ENCODE data around the gene C15orf62.

Gene C15orf62

DNA sequence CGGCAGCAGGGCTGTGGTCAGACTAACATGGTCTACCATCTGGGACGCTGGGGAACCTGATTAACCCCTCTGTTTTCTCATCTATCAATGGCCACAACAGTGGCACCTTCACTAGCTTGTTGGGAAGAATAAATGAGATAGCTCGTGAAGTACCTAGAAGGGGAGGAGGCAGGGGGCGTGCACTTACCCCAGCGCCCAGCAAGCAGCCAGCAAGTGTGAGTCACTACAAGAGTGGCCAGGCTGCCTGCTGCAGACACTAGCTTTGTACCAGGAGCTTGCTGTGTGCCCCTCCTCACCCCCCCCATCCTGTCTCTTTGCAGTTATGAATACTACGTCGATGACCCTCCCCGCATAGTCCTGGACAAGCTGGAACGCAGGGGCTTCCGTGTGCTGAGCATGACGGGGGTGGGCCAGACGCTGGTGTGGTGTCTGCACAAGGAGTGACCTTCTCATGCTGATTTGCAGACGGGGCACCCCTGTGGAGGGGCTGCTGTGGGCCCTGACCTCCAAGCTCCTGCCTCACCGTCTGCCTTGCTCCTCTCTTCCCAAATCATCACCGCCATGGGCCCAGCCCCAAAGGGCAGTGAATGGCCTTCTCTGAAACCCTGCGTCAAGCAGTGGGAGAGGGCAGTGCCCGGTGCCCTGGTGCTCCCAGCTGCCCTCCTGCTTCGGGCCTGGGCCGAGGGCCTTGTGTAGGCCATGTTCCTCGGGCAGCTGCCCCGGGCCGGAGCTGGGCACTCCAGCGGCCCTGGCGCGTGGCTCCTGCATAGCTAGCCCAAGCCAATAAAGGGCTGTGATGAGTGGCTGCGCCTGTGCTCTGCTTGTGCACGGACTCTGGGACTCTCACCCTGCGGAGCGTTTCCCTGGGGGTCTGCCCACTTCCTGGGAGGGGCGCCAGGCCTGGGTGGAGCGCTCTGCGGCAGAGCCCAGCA, 2.6 kb upstream of the C15orf62 start:
- ChIA-PET POLR2A (interaction anchor here (0.5 to 1.1 kb wide), 5 partner anchors 35 to 202 kb away, joined by 3 to 5 read pairs (median 3); partner anchors contain the start of gene RHOV), CTCF (interaction anchor here (0.6 to 3.7 kb wide), 6 partner anchors 11 to 88 kb away, joined by 3 to 18 read pairs (median 3); no protein-coding TSS in a partner anchor)
- Histone ChIP-seq H3K9me3 (ENCODE audit: control insufficient read depth, insufficient read depth, low read depth, low read length) (no peaks in the 10 kb centered on the region), H3K4me3 (ENCODE audit: low read depth, low read length) (no peak overlapping the region), H3K36me3 (ENCODE audit: control insufficient read depth in 2 of 2, insufficient read depth in 1 of 2, low read length in 2 of 2) (peaks cover 0 to 9% of the 10 kb centered on the region in 2 experiments; a peak in 1 of 3 replicates), H3K27ac (ENCODE audit: extremely low read depth, low read depth, low read length) (no peak overlapping the region), H3K4me1 (ENCODE audit: control insufficient read depth, insufficient read depth, low read length) (peaks cover 28% of the 10 kb centered on the region)
- no peak for TF ChIP-seq ZNF341 (tag by site-specific recombination; IDR thresholded peaks at IDR 0.05; ENCODE audit: low read depth)
- TF ChIP-seq ZNF416 (tag by site-specific recombination; IDR thresholded peaks at IDR 0.05), result no peak
- TF ChIP-seq, protein P1, sequence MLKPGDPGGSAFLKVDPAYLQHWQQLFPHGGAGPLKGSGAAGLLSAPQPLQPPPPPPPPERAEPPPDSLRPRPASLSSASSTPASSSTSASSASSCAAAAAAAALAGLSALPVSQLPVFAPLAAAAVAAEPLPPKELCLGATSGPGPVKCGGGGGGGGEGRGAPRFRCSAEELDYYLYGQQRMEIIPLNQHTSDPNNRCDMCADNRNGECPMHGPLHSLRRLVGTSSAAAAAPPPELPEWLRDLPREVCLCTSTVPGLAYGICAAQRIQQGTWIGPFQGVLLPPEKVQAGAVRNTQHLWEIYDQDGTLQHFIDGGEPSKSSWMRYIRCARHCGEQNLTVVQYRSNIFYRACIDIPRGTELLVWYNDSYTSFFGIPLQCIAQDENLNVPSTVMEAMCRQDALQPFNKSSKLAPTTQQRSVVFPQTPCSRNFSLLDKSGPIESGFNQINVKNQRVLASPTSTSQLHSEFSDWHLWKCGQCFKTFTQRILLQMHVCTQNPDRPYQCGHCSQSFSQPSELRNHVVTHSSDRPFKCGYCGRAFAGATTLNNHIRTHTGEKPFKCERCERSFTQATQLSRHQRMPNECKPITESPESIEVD (tag by site-specific recombination; IDR thresholded peaks at IDR 0.05), result no peak
- peak; percentile 62 for TF ChIP-seq ZIC2 (tag by site-specific recombination; IDR thresholded peaks at IDR 0.05)
- no peak for TF ChIP-seq ZNF174 (tag by site-specific recombination; IDR thresholded peaks at IDR 0.05)
- no peak for TF ChIP-seq ZBTB11 (tag by site-specific recombination; conservative IDR thresholded peaks at IDR 0.05; ENCODE audit: low read depth)
- TF ChIP-seq ZBTB20 (tag by site-specific recombination; IDR thresholded peaks at IDR 0.05), result no peak
- no peak for TF ChIP-seq ZNF777 (tag by site-specific recombination; IDR thresholded peaks at IDR 0.05; ENCODE audit: borderline replicate concordance)
- TF ChIP-seq PRDM10 (tag by site-specific recombination; IDR thresholded peaks at IDR 0.05), result no peak
- no peak for TF ChIP-seq ZFP3 (tag by site-specific recombination; IDR thresholded peaks at IDR 0.05; ENCODE audit: low read depth)
- 0 out of 2 replicates have a peak, but pooled peaks have one; percentile 19 for TF ChIP-seq PATZ1 (tag by site-specific recombination; IDR thresholded peaks at IDR 0.05)
- peak; percentile 26; the same call in 1 of the 2 replicates for TF ChIP-seq KLF9 (tag by site-specific recombination; IDR thresholded peaks at IDR 0.05; ENCODE audit: low read depth)
- no peak for TF ChIP-seq ZNF169 (tag by site-specific recombination; IDR thresholded peaks at IDR 0.05)
- TF ChIP-seq, protein P2, sequence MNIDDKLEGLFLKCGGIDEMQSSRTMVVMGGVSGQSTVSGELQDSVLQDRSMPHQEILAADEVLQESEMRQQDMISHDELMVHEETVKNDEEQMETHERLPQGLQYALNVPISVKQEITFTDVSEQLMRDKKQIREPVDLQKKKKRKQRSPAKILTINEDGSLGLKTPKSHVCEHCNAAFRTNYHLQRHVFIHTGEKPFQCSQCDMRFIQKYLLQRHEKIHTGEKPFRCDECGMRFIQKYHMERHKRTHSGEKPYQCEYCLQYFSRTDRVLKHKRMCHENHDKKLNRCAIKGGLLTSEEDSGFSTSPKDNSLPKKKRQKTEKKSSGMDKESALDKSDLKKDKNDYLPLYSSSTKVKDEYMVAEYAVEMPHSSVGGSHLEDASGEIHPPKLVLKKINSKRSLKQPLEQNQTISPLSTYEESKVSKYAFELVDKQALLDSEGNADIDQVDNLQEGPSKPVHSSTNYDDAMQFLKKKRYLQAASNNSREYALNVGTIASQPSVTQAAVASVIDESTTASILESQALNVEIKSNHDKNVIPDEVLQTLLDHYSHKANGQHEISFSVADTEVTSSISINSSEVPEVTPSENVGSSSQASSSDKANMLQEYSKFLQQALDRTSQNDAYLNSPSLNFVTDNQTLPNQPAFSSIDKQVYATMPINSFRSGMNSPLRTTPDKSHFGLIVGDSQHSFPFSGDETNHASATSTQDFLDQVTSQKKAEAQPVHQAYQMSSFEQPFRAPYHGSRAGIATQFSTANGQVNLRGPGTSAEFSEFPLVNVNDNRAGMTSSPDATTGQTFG (tag by site-specific recombination; IDR thresholded peaks at IDR 0.05; ENCODE audit: borderline replicate concordance), result no peak
- 0 out of 2 replicates have a peak, but pooled peaks have one; percentile 25 for TF ChIP-seq SP7 (tag by site-specific recombination; IDR thresholded peaks at IDR 0.05)
- TF ChIP-seq, protein P3, sequence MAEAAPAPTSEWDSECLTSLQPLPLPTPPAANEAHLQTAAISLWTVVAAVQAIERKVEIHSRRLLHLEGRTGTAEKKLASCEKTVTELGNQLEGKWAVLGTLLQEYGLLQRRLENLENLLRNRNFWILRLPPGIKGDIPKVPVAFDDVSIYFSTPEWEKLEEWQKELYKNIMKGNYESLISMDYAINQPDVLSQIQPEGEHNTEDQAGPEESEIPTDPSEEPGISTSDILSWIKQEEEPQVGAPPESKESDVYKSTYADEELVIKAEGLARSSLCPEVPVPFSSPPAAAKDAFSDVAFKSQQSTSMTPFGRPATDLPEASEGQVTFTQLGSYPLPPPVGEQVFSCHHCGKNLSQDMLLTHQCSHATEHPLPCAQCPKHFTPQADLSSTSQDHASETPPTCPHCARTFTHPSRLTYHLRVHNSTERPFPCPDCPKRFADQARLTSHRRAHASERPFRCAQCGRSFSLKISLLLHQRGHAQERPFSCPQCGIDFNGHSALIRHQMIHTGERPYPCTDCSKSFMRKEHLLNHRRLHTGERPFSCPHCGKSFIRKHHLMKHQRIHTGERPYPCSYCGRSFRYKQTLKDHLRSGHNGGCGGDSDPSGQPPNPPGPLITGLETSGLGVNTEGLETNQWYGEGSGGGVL (tag by site-specific recombination; IDR thresholded peaks at IDR 0.05), result no peak
- no peak for TF ChIP-seq ZNF658 (tag by site-specific recombination; IDR thresholded peaks at IDR 0.05)
- TF ChIP-seq ZNF610 (tag by site-specific recombination; IDR thresholded peaks at IDR 0.05; ENCODE audit: borderline replicate concordance), result no peak
- peak; percentile 23; the same call in 1 of the 2 replicates for TF ChIP-seq GLIS2 (tag by site-specific recombination; IDR thresholded peaks at IDR 0.05)
- TF ChIP-seq ZNF426 (tag by site-specific recombination; IDR thresholded peaks at IDR 0.05), result no peak

Data from HEK293 (cell line).